A549 (cell line): ENCODE results near the gene CDC14C. TPM values are rescaled to one million over a fixed set of nuclear protein-coding genes. Genes with fewer than 3 reads are reported as not detected.
"Not testable (repeated sequence)": the region's sequence is repeated elsewhere in the genome, so short reads cannot be mapped to it uniquely, and the experiment has no call there.

Experiments
- ATAC-seq, 2 experiments: fragments of 200-7000 bp in 1 of 2; fragments of >200 bp in 1 of 2; cut with Nextera tagmentation in 1 of 2; cut with Tn5 transposase in 1 of 2; 3 replicates each; pipeline versions ENCODE4 v1.8.0 to v1.9.1; 2018 to 2020; ENCODE audit warnings: mild to moderate bottlenecking in 1 of 2, moderate library complexity in 1 of 2
- CTCF ChIA-PET: fragments of 300-600 bp; sonication (Branson Sonifier 250); formaldehyde crosslinking; extraction: SDS; loops from one replicate; lab custom pipeline; 2021; ENCODE audit warnings: antibody characterized with exemption, inconsistent platforms; lab: Yijun Ruan, JAX
- POLR2A ChIA-PET: fragments of 350-600 bp; formaldehyde crosslinking; extraction: SDS; loops from one replicate; lab custom pipeline; 2021; ENCODE audit warnings: antibody characterized with exemption, inconsistent platforms; lab: Yijun Ruan, JAX
- DNase-seq, 2 experiments: peaks; one replicate each; pipeline versions ENCODE4 v3.0.0 to v3.0.0-alpha.2; 2011 to 2016; ENCODE audit warnings: low read depth in 1 of 2, low spot score in 1 of 2
- FAIRE-seq: peaks from 2 replicates; lab custom pipeline; 2011; peaks lifted over from hg19 to GRCh38; lab: Jason Lieb, UNC
- H3K27ac ChIP-seq, 2 experiments: fragments of >200 bp; sonication (Bioruptor Twin); formaldehyde crosslinking; 3 replicates each; pipeline ENCODE4 v1.5.1; 2016 to 2017
- H3K4me1 ChIP-seq: fragments of >200 bp; sonication (Bioruptor Twin); formaldehyde crosslinking; 3 replicates; pipeline ENCODE4 v1.6.1; 2016
- H3K4me2 ChIP-seq: fragments of >200 bp; sonication (Bioruptor Twin); formaldehyde crosslinking; 3 replicates; pipeline ENCODE4 v1.6.1; 2016
- H3K4me3 ChIP-seq: fragments of >200 bp; sonication (Bioruptor Twin); formaldehyde crosslinking; 3 replicates; pipeline ENCODE4 v1.5.1; 2016
- H3K9me3 ChIP-seq: fragments of >200 bp; sonication (Bioruptor Twin); formaldehyde crosslinking; 3 replicates; pipeline ENCODE4 v1.6.1; 2016
- ATOH8 ChIP-seq: fragments of 250-450 bp; sonication (Bioruptor Pico); IDR thresholded peaks from 2 replicates; pipeline ENCODE4 v1.5.0; 2020; ENCODE audit warnings: low read depth, mild to moderate bottlenecking, moderate library complexity
- BCL3 ChIP-seq: fragments of >200 bp; sonication (Bioruptor Twin); formaldehyde crosslinking; IDR thresholded peaks from 3 replicates; pipeline ENCODE4 v1.6.1; 2016
- CHD2 ChIP-seq: fragments of 150-350 bp; IDR thresholded peaks from 2 replicates; pipeline ENCODE4 v1.6.1; 2014; ENCODE audit warnings: low read length; ENCODE audit not compliant: partially characterized antibody
- CHD4 ChIP-seq: fragments of 200-600 bp; sonication (generic); IDR thresholded peaks from 2 replicates; pipeline ENCODE4 v1.6.1; 2016; ENCODE audit warnings: antibody characterized with exemption, mild to moderate bottlenecking, borderline replicate concordance
- ELK1 ChIP-seq: fragments of 150-350 bp; IDR thresholded peaks from 2 replicates; pipeline ENCODE4 v1.6.1; 2014; ENCODE audit warnings: low read depth, mild to moderate bottlenecking, low read length
- FOSL2 ChIP-seq, 2 experiments: fragments of 450-650 bp in 1 of 2; fragments of >200 bp in 1 of 2; sonication (Bioruptor Twin) in 1 of 2; formaldehyde crosslinking; IDR thresholded peaks; 2 replicates each; pipeline versions ENCODE4 v1.5.0 to v1.6.1; 2016 to 2020; ENCODE audit warnings: mild to moderate bottlenecking in 1 of 2, moderate library complexity in 1 of 2
- GATA3 ChIP-seq: IDR thresholded peaks from 2 replicates; pipeline ENCODE4 v1.6.1; 2012; ENCODE audit warnings: borderline replicate concordance
- HMGXB4 ChIP-seq: fragments of 250-450 bp; sonication (Bioruptor Pico); IDR thresholded peaks from 2 replicates; pipeline ENCODE4 v1.5.0; 2021; ENCODE audit warnings: mild to moderate bottlenecking, moderate library complexity, borderline replicate concordance
- HOXA7 ChIP-seq: fragments of 250-450 bp; sonication (Bioruptor Pico); IDR thresholded peaks from 2 replicates; pipeline ENCODE4 v1.5.0; 2020; ENCODE audit warnings: mild to moderate bottlenecking, moderate library complexity
- HOXB13 ChIP-seq: fragments of 250-450 bp; sonication (Bioruptor Pico); IDR thresholded peaks from 2 replicates; pipeline ENCODE4 v1.5.0; 2020; ENCODE audit warnings: low read depth, mild to moderate bottlenecking, moderate library complexity
- JUNB ChIP-seq: fragments of >200 bp; sonication (Bioruptor Twin); formaldehyde crosslinking; IDR thresholded peaks from 2 replicates; pipeline ENCODE4 v1.6.1; 2016
- KDM1A ChIP-seq: fragments of 200-600 bp; sonication (generic); IDR thresholded peaks from 2 replicates; pipeline ENCODE4 v1.6.1; 2016; ENCODE audit warnings: low read depth, mild to moderate bottlenecking
- KDM5A ChIP-seq: fragments of 200-600 bp; sonication (generic); IDR thresholded peaks from 2 replicates; pipeline ENCODE4 v1.6.1; 2016; ENCODE audit warnings: antibody characterized with exemption, mild to moderate bottlenecking
- MAFK ChIP-seq: fragments of 450-650 bp; IDR thresholded peaks from 2 replicates; pipeline ENCODE4 v1.6.1; 2014; ENCODE audit not compliant: partially characterized antibody
- MAZ ChIP-seq: fragments of 150-350 bp; IDR thresholded peaks from 2 replicates; pipeline ENCODE4 v1.6.1; 2014; ENCODE audit warnings: antibody characterized with exemption, low read depth, low read length, borderline replicate concordance
- NR3C1 ChIP-seq: fragments of >200 bp; sonication (Bioruptor Twin); formaldehyde crosslinking; IDR thresholded peaks from 3 replicates; pipeline ENCODE4 v1.6.1; 2017
- POLR2A ChIP-seq: IDR thresholded peaks from 2 replicates; pipeline ENCODE4 v1.6.1; 2012; ENCODE audit warnings: mild to moderate bottlenecking, low read length
- RAD21 ChIP-seq, 2 experiments: fragments of >200 bp in 1 of 2; sonication (Bioruptor Twin) in 1 of 2; formaldehyde crosslinking in 1 of 2; IDR thresholded peaks in 1 of 2; conservative IDR thresholded peaks in 1 of 2; 2 replicates in 1 of 2; 3 replicates in 1 of 2; pipeline ENCODE4 v1.6.1; 2012 to 2018; ENCODE audit warnings: inconsistent platforms in 1 of 2
- RCOR1 ChIP-seq: fragments of 150-350 bp; IDR thresholded peaks from 2 replicates; pipeline ENCODE4 v1.6.1; 2014; ENCODE audit warnings: antibody characterized with exemption, low read length, low read depth
- RFX5 ChIP-seq: fragments of 450-650 bp; IDR thresholded peaks from 2 replicates; pipeline ENCODE4 v1.7.1; 2014; ENCODE audit warnings: antibody characterized with exemption, mild to moderate bottlenecking, moderate library complexity
- TFCP2L1 ChIP-seq: fragments of 250-450 bp; sonication (Bioruptor Pico); IDR thresholded peaks from 2 replicates; pipeline ENCODE4 v1.5.0; 2021; ENCODE audit warnings: mild to moderate bottlenecking
- WGBS: methylation state at CpG from one replicate; pipeline ENCODE4 v1.1.6; 2017; ENCODE audit errors: missing lambda C conversion rate; 5-methylcytosine and 5-hydroxymethylcytosine counted together
- polyA plus RNA-seq, 4 experiments: library from polyadenylated mRNA; depleted of rRNA in 3 of 4; stranded (reverse); fragments of >200 nt; fragmentation: RNase III in 1 of 4; extraction: RNeasy Plus Mini Kit Qiagen cat#74134 plus additional on column Dnase treatment in 1 of 4; gene quantifications; 2 replicates in 3 of 4; 3 replicates in 1 of 4; pipeline ENCODE4 v1.2.3, GENCODE V29; 2011 to 2017

CDC14C gene
- polyA plus RNA-seq, 2 of the 4 experiments (the other 2 are of a cell fraction), result 0.06 TPM

- peak in 1 of 2 experiments; percentile 50 for DNase-seq
- no peaks in the 10 kb centered on the region for H3K9me3 ChIP-seq
- ChIA-PET CTCF (no interaction called here), POLR2A (no interaction called here)
- no peak for FAIRE-seq
- H3K4me2 ChIP-seq, result peak overlapping the region; percentile 57
- H3K4me1 ChIP-seq, result peaks cover 9% of the 10 kb centered on the region; the same call in 1 of the 3 replicates
- TF ChIP-seq MAFK, result peak; percentile 59
- TF ChIP-seq BCL3, result no peak
- peak in 1 of 2 experiments; percentile 48; a peak in 2 of 6 replicates for ATAC-seq
- H3K27ac ChIP-seq, result peak overlapping the region; percentile 44 to 63; a peak in 4 of 6 replicates
- no peak overlapping the region; the same call in 2 of the 3 replicates for H3K4me3 ChIP-seq
- WGBS, result 9% methylated on average over 1 of the region's 1 CpG
Observed at GRCh38 chr7:48904975-48905374, 19.4 kb upstream of the CDC14C start.

- DNase-seq, H3K4me1 ChIP-seq, H3K9me3 ChIP-seq, H3K4me3 ChIP-seq, H3K4me2 ChIP-seq, CTCF ChIA-PET, ATAC-seq, POLR2A ChIA-PET: not testable (repeated sequence)
- FAIRE-seq, result peak; percentile 91
- 55% methylated on average over 6 of the region's 6 CpGs for WGBS
- peak overlapping the region in 1 of 2 experiments; percentile 63; a peak in 1 of 6 replicates for H3K27ac ChIP-seq
Observed at GRCh38 chr7:48905686-48906085, 18.7 kb upstream of the CDC14C start.

GRCh38 chr7:48909887-48910286 lies 14.5 kb upstream of the CDC14C start:
- CTCF ChIA-PET, H3K4me2 ChIP-seq, POLR2A ChIA-PET, FAIRE-seq, H3K27ac ChIP-seq, H3K9me3 ChIP-seq, H3K4me3 ChIP-seq, ATAC-seq, H3K4me1 ChIP-seq, DNase-seq: not testable (repeated sequence)
- 16% methylated on average over 5 of the region's 5 CpGs for WGBS

- no peak for DNase-seq
- H3K4me1 ChIP-seq, result no peaks in the 10 kb centered on the region
- TF ChIP-seq RFX5 (no peak), NR3C1 (no peak), CHD4 (no peak), CHD2 (no peak), POLR2A (no peak), FOSL2 (IDR thresholded peaks at IDR 0.05) (no peak), FOSL2 (CRISPR knock-in tag; IDR thresholded peaks at IDR 0.05) (no peak), HOXB13 (CRISPR knock-in tag) (no peak), KDM1A (no peak), MAZ (no peak), RAD21 (conservative IDR thresholded peaks at IDR 0.05 in 1 of 2, IDR thresholded peaks at IDR 0.05 in 1 of 2) (no peak), ATOH8 (CRISPR knock-in tag) (no peak), KDM5A (no peak), JUNB (no peak), TFCP2L1 (CRISPR knock-in tag) (no peak), RCOR1 (no peak), GATA3 (no peak), HOXA7 (CRISPR knock-in tag) (no peak), ELK1 (no peak), HMGXB4 (CRISPR knock-in tag) (no peak)
- FAIRE-seq, result no peak
- no peak overlapping the region for H3K27ac ChIP-seq
- no peak for ATAC-seq
- ChIA-PET POLR2A (no interaction called here), CTCF (no interaction called here)
- no peak overlapping the region for H3K4me2 ChIP-seq
- WGBS, result 46% methylated on average over 2 of the region's 2 CpGs
- no peaks in the 10 kb centered on the region for H3K9me3 ChIP-seq
- H3K4me3 ChIP-seq, result no peak overlapping the region
Observed at GRCh38 chr7:48931481-48931880, 7.1 kb downstream of the CDC14C start.
